HG03175 (cell line): ENCODE data around the gene SRPK3.

ENCODE experiments used
- ATAC-seq: cut with Tn5 transposase; IDR thresholded peaks from one replicate; pipeline ENCODE4 v1.9.1; 2021; ENCODE audit warnings: mild to moderate bottlenecking, moderate library complexity; ENCODE audit not compliant: unreplicated experiment

Gene SRPK3

DNA sequence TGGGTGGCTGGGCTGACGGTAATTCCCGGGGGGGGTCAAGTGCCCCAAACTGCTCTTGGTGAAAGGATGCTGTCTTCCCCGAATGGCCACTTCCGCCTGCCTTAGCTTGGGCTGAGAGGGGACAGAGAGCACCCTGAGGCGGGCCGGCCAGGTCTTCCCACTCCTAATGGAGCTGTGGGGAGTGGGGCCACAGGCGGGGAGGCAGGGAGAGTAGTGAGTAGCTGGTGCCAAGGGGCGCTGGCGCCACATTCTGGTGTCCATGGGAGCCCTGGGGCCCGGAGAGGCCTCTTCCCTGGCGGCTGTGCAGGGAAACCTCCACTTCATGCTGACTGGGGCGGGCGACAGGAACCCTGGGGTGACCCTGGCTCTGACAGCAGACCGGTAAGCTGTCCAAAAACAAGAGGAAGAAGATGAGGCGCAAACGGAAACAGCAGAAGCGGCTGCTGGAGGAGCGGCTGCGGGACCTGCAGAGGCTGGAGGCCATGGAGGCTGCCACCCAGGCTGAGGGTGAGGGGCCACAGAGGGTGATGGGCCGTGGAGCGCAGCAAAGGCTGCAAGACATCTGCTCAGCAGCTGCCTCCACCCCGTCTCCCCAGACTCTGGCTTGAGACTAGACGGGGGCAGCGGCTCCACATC lies 2.7 kb downstream of the SRPK3 start:
- ATAC-seq = no peak

DNA sequence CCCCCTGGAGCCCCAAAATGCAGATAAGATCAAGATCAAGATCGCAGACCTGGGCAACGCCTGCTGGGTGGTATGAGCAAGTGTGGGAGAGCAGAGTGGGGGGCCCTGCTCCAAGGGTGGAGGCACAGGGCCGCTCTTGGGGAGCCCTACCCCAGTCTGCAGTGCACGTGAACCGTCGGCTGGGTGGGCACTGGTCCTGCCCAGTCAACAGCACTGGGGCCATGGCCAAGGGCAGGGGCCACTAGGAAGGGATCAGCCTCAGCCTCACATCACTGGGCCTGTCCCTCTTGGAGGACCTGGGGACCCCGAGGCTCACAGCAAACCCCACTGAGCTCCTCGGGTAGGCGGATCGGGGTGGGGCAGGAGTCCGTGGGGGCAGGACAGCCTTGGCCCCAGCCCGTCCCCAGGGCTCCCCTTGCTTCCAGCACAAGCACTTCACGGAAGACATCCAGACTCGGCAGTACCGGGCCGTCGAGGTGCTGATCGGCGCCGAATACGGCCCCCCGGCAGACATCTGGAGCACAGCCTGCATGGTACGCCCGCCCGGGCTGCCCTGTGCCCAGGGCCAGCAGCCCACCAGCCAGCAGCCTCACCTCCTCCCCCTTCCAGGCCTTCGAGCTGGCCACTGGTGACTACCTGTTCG lies 3.6 kb downstream of the SRPK3 start:
- ATAC-seq = no peak

DNA sequence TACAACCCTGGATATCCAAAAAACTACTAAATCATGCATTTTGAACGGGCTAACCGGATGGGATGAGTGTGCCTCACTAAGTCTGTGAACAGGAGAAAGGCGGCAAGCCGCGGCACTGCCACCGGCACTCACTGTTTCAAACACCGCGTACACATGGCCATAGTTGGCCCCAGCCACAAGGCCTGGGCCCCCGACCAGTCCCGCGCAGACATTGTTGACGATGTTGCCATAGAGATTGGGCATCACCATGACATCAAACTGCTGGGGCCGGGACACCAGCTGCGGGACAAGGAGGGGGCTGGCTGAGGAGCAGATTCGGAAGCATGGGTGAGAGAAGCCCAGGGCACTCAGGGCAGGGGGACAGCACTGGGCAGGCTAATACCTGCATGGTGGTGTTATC lies 5.8 kb downstream of the SRPK3 start:
- no peak for ATAC-seq

DNA sequence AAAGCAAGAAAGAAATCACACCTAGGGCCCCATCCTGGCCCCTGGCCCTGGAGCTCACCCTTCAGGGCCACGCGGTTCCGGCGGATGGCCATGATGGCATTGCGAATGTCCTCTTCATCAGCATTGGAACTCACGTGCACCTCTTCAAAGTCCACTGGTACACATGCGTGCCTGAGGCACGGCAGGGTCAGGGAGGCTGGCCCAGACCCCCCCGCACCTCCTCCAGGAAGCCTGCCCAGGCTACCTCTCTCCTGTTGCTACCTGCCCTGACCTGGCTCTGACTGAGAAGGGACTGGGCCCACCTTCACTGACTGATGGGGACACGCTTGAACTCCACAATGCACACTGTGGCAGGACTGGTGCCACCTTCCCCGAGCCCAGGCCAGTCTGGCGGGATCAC lies 8.8 kb downstream of the SRPK3 start:
- no peak for ATAC-seq

DNA sequence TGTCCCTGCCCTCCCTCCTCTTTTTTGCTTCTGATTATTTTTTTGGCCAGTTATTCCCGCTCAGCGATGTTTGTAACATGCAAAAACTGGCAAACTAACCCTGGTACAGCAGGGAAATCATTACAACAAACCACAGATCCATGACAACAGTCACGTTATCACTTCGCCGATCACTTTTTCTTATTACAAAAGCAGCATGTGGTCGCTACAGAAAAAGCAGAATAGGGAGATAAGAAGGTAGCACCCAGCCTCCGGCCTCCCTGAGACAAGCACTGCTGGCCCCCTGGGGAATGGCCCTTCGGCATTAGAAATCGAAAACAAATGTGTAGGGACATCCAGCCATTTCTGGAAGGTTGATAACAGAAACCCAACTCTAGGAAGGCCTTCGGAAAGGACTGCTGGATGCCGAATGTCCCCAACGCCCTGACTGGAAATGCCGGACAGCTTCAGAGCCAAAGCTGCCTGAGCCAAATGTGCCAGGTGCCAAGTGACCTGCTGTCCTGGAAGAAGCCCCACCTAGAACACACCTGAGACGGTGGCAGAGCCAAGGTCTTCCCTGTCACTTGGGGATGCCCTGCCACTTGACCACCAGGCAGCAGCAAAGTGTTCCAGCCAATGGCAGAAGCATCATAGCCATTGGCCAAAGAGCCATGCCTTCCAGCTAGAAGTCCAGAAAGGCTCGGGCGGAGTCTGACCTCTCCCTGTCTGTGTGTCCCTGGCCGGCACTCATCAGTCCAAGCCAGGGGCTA lies 10.4 kb downstream of the SRPK3 start:
- no peak for ATAC-seq

DNA sequence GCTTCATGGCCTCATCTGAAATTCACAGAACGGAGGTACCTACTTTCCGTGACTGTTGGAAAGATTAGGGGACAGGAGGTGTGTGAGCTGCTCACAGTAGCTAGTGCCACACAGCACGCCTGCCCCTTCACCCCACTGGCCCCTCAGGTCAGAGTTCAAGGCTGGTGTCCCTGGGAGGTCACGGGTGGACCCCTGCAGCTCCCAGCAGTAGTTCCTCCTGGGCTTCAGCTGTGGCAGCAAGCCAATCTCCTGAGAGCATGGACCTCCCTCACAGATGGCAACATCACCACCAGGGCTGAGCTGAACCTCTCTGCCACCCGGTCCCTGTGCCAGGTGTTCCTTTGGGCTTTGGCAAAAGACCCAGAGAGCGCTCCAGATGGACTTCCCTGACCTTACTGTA lies 11.5 kb downstream of the SRPK3 start:
- no peak for ATAC-seq

DNA sequence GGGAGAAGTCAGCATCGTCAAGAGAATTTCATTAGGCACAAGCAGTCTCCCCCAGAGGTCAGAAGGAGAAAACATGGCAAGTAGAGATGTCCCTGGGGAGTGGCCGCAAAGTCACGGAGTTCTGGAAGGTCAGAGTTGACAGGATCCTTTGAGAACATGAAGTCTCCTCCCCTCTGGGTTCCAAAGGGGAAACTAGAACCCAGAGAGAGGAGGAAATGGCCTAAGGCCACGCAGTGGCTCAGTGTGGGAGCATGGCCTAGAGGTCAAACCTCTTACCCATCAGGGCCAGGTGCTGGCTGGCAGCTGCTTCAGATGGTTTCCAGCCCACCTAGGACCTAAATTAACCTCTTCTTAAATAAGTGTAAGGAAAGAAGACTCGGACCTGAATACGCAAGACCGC lies 12.4 kb downstream of the SRPK3 start:
- ATAC-seq = no peak

DNA sequence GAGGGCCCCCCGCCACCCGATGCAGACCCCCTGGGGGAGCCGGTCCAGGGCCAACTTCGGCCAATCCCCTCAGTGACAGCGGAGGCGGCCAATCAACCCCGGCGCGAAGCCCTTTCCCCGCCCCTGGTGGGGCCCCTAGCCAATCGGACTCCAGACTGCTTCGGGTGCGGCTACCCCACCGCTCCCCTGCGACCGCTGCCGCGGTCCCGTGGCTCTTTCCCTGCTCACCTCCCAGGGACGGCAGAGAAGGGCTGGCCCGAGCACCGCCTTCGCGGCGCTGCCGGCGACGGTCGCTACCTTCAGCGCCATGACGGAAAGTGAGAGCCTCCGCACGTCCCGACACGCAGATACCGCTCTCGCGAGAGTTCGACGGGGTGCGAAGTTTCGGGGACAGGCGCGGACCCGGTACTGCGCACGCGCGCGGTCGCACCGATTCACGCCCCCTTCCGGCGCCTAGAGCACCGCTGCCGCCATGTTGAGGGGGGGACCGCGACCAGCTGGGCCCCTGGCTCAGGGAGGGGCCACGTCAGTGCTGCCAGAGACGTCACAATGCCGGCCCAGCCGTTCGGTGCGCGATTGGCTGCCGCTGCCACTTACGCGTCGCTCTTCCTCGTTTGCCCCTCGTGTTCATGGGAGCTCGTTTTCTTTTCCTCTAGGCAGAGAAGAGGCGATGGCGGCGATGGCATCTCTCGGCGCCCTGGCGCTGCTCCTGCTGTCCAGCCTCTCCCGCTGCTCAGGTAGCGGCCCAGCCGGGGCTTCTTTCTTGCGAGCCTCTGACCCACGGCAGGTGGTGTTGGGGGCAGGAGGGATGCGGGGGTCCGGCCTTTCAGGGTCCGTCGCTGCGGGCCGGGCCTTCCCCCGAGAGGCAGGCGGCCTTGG lies 13.4 kb downstream of the SRPK3 start, which contains the start of the genes IDH3G and SSR4:
Gene IDH3G (minus strand): TSS at position 358 of the 879 bp plus-strand sequence. CDS start 49 bp downstream, at position 309.
Gene SSR4 (plus strand): TSS at position 651 of the 879 bp plus-strand sequence. CDS start 20 bp downstream, at position 671.
- ATAC-seq = peak; percentile 91

DNA sequence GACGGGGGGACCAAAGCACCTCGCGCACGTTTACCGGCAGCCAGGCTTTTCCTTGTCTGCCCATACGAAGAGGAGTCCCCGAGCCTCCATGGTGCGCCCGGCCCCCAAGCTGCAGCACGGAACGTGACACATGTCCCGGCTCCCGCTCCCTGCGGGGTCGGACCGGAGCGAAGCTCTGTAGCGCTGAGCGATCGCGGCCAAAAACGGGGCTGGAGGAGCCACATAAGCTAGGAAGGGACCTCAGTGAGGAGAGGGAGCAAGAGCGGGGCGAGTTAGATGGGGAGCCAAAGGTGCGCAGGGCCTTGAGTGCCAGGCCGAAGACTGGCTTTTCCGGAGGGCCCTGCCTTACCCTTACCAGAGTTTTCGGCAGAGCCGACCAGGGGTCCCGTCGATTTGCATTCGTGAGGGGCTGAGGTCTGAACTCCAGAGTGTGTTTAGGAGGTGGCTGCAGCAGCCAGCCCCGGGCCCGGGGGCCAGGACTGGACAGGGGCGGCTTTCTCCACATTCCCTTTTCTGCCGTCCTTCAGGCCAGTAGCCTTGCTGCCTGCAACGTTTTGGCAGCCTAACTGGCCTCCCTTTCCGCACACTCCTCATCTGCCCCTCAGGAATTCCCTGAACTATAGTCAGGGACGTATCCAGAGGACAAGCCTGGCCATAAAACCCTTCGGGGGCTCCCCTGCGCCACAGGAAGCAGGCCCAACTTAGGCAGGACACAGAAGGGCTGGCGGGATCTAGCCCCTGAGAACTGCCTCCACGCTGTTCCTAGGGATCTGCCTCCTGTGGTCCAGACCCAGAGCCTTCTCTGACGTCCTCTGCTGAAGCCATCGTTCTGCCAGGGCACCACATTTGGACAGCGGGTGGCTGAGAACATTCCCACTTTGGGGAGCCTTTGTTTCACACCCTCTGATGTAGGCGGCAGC lies 14.3 kb downstream of the SRPK3 start:
- ATAC-seq = no peak

DNA sequence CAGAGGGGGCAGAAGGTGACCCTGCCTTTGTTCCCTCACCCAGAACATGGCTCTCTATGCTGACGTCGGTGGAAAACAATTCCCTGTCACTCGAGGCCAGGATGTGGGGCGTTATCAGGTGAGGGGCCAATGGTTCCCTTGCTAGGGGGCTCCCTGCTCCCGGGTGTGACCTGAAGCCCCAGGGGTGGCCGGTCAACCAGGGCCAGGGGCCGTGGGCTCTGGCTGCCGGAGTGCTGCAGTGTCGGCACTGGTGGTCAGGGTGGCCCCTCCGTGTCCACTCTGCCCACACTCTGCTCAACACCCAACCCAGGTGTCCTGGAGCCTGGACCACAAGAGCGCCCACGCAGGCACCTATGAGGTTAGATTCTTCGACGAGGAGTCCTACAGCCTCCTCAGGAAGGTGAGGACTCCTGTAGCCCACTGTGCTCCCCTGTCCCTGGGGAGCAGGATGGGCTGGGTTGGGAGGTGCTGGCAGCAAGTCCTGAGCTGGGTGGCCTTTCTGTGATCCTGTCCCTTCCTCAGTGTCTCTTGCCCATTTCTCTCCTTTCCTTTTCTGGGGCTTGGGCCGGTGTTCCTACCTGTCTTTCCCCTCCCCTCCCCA lies 16.7 kb downstream of the SRPK3 start:
- ATAC-seq = no peak

DNA sequence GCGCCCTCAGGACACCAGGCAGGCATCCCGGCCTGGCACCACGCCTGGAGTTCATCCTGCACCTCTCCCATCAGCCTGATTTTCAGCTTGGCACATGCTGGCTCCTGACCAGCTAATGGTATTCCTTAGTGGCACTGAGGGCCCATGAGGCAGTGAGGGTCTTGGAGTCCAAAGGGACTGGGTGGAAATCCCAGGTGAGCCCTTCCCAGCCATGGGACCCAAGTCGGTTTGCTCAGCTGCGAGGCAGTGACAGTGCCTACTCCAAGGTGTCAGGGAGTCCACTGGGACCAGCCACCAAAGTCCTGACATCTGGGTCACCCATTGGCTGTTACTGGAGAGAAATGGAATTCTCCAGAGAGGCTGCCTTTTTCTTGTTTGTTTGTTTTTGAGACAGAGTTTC lies 18.5 kb downstream of the SRPK3 start:
- no peak for ATAC-seq

DNA sequence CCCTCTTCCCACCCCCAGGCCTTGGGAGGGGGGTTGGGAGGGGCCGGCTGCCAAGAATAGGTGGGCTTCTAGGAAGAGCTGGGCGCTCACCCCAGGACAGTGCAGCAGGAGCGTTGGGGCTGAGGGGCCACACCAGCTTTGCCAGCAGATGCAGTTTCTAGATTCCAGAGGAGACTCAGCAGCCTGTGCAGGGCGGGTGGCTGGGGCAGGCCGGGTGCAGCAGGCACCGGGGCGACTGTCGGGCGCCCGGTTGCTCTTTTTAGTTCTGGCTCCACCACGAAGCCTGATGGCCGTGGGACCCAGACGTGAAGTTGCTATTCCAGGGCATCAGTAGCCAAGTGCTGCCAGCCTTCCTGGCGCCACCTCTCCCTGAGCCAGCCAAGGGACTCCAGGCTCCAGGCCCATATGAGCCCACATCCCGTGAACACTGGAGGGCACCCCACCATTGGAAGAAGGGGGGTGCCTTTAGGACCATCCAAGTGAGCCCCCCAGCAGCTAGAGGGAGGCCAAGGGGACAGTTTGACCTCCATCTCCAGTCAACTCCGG lies 19.4 kb downstream of the SRPK3 start:
- ATAC-seq = no peak

DNA sequence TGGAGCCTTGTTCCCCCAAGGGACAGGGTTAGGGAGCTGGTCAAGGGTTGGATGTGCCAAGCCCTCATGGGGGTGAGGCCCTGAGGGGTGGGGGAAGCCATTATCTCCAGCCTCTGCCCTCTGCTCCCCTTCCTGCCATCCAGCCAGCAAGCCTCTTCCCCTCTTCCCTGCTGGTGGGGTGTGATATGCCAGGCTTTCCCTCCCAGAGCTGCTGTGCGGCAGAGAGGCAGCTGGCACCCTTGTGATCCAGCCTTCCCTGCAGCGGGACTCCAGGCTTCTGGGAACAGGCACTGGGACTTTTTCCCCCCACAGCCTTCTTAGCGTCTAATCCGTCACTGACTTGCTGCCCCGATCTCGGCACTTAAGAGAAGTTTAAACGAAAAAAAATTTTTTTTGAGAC lies 19.9 kb downstream of the SRPK3 start:
- no peak for ATAC-seq

DNA sequence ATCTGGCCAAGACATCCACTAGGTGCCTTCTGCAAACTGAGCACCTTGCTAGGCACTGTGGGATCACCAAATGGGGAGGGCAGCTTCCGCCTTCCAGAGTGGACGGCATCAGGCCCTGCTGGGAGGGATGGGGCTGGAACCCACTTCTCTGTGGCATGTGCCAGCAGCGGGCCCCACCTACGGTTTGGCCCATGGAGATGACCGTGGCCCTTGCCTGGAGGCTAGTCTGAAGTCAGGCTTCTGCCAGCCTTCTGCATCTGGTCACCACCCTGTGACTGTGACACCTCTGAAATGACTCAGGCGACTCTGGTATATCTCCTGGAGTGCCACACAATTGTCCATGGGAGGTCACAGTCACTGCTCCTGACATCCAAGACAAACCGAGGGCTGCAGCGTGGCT lies 20.8 kb downstream of the SRPK3 start:
- ATAC-seq = no peak

DNA sequence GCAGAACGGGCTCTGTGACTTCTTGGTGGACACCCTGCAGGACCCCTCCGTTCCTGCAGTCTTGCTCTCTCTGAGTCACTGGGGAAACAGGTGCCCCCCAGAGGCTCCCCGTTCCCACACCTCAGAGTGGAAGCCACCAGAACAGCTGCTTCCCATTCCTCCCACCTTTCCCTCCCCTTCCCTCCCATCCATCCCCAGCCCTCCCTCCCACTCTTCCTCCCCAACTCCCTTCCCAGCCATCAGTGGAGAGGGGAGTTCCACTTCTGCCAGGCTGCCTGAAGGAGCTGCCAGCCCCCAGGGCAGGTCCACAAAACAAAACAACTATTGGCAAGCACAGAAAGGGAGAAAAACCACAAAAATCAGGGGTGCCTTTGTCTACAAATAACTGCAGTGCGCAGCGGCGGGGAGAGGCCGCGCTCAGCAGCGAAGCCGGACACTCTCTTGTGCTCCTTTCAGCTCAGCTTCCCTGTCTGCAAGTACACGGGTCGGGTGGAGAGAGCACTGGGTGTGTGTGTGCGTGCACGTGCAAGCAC lies 21.7 kb downstream of the SRPK3 start:
- ATAC-seq = no peak

DNA sequence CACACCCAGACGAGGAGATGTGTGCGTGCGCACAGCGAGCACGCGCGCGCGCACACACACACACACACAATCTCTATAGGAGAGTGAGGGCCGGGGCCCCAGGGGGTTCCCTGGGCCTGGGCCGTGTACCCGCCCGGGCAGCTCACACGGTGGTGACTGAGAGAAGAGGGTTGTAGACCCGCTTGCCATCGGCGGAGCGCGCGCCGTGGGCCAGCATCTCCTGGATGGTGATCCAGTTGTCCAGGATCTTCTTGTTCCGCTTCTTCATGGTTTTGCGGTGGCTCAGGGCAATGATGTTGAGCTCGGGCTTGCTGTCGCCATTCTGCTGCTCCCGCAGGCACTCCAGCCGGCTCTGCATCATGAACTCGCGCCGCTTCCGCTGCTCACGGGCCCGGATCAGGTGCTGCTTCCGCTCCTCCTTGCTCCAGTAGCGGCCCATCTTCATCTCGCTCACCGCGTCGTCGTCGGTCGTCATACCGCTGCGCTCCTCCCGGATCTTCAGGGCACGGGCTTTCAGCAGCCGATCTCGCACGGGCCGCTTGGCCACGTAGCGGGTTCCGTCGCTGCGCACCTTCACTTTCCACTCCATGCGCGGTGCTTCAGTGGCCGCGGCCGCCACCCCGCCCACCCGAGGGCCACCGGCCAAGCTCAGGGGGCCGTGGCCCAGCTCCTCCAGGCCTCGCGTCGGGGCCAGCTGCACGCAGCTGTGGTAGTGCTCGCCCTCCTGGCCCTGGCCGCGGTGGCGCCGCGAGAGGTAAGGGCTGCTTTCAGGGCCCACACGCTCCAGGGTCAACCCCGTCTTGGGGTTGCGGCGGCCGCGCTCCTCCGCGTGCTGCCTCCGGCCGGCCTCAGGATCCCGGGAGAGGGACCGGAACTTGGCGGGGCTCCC lies 22.6 kb downstream of the SRPK3 start:
- ATAC-seq = no peak

DNA sequence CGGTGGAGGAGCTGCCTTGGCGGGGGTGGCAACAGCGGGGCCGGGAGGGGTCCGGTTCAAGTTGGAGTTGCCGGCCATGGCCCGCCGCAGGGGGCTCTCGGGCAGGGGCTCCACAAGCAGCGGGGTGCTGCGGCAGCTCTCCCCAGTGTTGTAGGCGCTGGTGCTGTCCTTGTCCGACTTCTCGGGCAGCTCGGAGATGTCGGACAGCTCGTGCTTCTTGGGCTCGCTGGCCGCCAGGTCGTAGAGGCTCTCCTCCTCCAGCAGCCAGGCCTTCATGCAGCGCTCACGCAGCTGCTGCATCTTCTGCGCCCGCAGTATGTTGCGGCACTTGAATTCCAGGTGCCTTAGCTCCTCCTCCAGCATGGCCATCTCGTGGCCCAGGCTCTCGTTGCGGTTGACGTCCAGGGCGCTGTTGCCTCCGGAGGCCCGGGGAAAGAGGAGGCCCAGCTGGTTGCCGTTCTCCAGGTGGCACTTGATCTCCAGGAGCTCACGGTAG lies 23.3 kb downstream of the SRPK3 start:
- no peak for ATAC-seq

DNA sequence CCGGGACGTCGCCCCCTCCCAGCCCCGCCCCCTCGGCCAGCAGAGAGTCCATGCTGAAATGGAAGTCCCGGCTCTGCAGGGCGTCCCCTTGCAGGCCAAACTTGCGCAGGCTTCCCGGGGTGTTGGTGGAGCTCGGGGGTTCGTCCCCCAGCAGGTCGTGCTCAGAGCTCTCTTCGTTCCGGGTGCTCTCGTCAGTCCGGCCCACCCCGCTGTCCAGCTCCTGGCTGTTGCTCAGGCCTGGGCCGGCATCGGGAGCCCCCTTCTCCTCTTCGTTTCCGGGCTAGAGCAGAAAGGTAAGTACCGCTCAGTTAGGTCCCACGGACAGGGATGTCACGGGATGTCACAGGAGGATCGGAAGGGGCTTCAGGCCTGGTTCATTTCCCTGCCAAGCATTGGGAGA lies 23.8 kb downstream of the SRPK3 start:
- no peak for ATAC-seq
